ENCODE measurements around the gene MAPK14. TPM values are rescaled to one million over a fixed set of nuclear protein-coding genes. Genes with fewer than 3 reads are reported as not detected.

Gene MAPK14
- total RNA-seq, 1 donor from 2014 or later = 52.6 TPM

DNA sequence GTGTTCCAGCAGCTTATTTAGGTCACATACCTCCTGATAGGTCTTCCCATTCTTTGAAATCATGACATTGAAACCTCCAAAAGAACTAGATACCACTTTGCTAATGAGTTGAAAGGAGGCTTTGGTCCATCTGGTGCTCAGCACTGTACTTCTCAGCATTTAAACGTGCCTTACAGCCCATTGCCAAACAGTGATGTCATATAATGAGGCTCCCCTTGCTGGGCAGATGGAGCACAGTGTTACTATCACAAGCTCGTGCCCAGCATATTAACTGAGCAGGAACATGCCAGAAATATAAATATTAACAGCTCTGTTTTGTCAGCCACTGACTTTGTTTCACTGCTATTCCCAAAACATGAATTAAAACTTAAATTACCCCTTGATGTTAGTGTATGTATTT, 77.2 kb downstream of the MAPK14 start:
- DNase-seq = peak; percentile 68

DNA sequence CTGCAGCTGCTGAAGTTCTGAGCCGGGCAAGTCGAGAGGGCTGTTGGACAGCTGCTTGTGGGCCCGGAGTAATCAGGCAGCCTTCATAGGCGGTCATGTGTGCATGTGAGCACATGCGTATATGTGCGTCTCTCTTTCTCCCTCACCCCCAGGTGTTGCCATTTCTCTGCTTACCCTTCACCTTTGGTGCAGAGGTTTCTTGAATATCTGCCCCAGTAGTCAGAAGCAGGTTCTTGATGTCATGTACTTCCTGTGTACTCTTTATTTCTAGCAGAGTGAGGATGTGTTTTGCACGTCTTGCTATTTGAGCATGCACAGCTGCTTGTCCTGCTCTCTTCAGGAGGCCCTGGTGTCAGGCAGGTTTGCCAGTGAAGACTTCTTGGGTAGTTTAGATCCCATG, 81.5 kb downstream of the MAPK14 start:
- no peak for DNase-seq

DNA sequence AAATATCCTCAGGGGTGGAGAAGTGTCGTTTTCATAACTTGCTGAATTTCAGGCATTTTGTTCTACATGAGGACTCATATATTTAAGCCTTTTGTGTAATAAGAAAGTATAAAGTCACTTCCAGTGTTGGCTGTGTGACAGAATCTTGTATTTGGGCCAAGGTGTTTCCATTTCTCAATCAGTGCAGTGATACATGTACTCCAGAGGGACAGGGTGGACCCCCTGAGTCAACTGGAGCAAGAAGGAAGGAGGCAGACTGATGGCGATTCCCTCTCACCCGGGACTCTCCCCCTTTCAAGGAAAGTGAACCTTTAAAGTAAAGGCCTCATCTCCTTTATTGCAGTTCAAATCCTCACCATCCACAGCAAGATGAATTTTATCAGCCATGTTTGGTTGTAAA, 82.4 kb downstream of the MAPK14 start:
- no peak for DNase-seq

DNA sequence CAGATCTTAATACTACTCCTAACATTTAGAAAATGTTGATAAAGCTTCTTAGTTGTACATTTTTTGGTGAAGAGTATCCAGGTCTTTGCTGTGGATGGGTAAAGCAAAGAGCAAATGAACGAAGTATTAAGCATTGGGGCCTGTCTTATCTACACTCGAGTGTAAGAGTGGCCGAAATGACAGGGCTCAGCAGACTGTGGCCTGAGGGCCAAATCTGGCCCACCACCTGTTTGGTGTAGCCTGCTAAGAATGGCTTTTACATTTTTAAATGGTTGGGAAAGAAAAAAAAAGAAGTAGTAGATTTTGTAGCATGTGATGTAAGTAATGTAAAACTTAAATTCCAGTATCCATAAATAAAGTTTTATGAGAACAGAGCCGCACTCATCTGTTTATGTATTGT, 83.3 kb downstream of the MAPK14 start:
- no peak for DNase-seq

DNA sequence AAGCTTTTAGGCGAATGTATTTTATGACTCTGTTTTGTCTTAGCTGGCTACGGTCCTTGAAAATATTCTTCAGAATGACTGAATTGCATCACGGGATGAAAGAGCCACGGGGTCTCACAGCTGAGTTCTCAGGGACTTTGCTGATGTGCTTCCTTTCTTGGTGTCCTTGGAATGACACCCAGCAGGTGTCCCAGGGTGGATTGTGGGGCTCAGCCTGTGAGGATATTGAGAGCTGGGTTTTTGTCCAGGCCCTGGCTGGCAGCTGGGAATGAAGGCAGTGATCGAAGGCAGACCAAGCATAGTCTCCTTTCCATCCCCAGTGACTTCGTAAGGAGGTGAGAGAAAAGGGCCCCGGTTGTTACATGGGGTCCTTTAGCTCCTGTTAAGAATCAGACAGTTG, 83.9 kb downstream of the MAPK14 start:
- DNase-seq = no peak

DNA sequence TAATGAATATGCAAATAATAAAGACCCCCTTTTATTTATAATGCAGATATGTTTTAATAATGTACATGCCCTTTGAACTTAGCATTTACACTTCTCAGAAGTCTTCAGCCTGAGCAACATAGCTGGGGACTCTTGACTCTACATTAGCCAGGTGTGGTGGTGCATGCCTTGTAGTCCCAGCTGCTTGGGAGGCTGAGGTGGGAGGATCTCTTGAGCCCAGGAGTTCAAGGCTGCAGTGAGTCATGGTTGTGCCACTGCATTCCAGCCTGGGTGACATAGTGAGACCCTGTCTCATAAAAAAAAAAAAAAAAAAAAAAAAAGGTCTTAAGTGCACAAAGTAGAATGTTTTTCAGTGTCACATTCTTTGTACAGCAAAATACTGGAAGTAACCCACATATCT, 85.4 kb downstream of the MAPK14 start:
- DNase-seq = no peak

DNA sequence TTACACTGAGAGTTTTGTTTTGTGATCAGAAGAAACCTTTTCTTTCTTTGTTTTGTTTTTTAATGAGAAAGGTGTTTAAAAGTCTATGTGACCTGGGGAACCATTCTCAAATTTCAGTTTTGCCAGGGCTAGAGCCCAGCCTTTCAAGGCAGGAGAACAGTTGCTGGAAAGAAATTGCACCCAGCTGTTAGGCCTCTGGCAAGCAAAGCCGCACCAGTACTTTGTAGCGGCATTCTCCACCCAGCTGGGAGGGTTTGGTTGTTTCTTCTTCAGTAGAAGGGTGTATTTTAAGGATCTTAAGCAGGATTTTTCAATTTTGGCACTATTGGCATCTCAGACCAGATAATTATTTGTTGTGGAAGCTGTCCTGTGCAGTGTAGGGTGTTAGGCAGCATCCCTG, 86.1 kb downstream of the MAPK14 start:
- no peak for DNase-seq

DNA sequence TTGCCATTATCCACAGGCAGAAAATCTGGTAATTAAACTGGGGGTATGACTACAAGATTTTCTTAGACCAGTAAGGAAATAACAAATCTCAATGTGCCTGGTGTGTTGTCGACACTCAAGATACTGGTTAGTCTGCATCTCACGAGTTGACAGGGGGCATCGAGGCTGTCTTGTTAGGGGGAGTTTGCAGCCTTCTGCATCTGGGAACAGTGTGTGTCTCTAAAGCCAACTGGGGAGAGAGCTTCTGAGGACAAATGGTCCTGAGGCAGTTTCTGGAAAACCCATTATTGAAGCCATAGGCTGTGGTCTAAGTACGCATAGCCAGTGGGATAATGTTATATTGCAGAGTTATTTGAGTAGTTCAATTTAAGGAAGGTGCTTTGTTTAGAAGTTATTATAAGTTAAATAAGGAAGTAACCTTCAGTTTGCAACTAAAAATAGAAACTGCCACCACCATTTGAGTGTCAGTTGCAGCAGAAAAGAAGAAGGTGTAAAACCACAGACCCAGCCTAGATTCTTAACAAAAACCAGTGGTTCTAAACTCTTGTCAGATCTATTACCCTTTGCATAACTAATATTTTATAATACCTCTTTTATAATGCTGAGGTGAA, 87.3 kb downstream of the MAPK14 start:
- DNase-seq = no peak

DNA sequence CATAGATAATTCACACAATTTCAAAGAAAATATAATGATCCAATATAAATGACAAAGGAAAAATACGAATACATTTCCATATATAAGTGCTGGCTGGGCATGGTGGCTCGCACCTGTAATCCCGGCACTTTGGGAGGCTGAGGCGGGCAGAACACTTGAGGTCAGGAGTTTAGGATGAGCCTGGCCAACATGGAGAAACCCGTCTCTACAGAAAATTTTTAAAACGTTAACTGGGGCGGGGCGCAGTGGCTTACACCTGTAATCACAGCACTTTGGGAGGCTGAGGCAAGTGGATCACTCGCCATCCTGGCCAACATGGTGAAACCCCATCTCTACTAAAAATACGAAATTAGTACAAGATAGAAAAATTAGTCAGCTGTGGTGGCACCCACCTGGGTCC, 87.8 kb downstream of the MAPK14 start:
- DNase-seq = no peak

DNA sequence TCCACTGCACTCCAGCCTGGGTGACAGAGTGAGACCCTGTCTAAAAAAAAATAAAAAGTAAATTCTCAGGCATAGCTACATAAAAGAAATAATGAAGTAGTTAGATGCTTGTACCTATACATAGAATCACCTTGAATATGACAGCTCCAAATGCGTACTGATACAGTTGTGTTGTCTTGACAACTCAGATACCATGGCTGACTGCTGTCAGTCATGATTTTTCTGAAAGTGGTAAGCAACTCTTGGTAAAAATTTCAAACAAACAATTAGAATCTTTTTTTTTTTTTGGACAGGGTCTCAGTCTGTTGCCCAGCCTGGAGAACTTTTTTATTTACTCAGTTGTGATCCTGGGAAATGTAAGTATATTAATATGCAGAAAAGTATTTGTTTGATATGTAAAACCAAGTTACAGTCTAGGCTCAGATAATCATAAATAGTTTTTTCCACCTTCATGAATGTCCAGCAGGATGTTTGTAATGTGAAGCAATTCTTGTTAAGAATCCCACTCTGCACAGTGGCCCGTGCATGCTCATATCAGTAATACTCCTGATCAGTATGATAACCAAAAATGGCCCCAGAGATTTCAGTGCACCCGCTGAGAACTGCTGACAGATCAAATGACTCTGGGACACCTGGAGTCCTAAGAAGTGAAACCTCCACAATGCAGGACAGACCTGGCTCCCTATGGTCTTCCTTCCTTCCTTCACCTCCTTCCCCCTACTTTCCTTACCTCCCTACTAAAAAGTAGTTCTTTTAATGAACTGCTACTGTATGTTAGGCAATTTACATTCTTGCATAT, 88.7 kb downstream of the MAPK14 start:
- DNase-seq = no peak

DNA sequence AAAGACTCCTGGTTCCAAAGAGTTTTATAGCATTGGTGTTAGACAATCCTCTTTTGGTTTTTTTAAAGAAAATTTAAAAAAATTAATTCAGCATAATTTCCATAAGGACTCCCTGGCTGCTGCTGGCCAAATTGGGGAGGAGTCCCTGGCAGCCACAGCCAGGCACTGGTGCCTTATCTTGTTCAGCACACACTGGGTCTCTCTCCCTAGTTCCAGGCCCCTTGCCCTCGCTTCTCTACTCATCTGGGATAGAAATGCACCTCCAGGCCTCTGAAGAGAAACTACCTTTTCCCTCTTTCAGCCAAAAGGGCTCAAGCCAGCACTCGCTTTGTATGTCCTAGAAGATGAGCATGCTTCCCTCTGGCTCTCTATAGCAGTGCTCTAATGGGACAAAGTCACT, 89.3 kb downstream of the MAPK14 start:
- DNase-seq = no peak

DNA sequence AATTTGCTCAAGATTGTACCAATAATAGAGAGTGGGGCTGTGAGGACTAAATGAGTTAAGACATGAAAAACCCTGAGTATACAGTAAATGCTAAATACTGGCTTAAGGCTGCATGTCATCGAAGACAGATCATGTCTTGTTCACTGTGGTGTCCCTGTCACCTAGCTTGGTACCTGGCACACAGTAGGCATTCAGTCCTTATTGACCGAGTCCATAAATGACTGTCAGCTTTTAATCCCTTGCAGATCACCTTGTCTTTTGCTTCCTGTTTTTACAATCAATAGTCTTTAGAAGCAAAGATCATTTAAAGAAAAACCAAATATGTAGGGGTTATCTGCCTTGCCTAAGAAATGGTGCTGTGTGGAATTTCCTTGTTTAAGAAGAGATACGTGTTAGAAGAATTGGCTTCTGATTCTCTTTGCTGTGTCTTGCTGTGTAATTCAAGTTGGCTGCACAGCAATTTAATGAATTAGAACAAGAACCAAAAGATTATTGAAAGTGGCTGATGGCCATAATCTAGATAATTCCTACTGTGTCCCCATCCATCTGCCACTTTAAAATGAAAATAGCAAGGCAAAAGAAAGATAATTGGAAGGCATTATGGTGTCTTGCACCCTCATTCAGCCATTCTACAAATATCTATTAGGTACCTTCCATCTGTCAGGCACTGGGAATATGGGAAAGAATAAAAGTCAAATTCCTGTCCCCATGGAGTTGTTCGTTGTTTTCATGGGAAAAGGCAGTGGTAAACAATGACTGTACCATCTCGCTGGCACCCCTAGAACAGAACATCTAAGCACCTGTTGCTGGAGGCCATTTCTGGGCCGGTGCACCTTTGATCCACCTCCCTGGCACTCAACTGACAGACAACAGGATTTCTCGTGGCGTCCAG, 90.3 kb downstream of the MAPK14 start:
- DNase-seq = no peak

DNA sequence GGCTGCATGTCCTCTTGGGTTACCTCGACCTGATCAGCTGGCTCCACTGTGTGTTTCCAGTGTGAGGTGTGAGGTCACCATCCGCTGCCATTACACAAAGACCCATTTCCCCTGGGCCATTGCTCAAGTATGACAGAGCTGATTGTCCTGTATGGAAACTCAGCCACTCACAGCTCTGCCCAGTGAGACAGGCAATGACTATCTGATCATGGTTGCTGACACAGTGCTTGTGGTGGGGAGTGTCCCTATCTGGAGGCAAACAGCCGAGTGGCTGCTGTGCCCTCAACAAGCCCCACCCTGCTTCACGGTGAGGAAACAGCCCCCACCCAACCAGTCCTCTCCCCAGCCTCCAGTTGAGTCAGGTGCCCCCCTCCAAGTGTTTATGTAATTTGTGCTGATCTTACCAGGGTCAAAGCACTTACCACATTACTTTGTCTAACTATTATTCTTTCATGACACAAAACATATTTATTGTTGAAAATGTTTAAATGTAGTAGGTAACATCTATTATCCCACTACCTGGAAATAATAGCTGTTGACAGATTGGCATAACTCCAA, 91.0 kb downstream of the MAPK14 start:
- DNase-seq = no peak

DNA sequence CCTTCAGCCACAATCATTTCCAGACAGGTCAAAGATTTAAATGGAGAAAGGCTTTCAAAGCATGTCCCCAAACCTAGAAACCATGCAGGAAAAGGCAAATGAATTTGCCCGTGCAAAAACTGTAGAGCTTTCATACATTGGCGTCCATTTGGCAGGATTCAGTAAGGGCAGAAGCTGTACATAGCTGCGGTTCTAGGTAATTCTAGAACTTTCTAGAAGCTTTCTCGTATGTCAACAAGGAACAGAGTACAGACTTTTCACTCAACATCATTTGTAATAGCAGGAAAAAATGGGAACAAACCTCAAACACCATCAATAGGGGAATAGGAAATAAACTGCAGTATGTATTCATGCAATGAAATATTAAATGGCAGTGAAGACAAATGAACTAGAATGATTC, 91.6 kb downstream of the MAPK14 start:
- no peak for DNase-seq

DNA sequence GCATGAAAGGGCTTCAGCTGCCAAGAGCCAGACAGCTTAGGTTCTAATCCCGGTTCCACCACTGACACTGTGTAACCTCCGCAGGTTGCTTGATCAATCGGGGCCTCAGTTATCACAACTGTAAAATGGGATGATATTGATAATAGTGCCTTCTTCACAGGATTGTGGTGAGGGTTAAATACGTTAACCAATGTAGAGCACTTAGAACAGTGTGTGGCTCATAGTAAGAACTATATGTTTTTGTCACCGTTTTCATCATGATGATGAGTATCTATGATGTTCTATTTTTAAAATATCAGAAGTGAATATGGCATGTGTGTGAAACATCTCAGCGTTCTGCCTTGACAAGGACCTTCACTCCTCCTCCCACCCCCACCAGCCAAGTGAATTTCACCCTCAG, 92.4 kb downstream of the MAPK14 start:
- no peak for DNase-seq

DNA sequence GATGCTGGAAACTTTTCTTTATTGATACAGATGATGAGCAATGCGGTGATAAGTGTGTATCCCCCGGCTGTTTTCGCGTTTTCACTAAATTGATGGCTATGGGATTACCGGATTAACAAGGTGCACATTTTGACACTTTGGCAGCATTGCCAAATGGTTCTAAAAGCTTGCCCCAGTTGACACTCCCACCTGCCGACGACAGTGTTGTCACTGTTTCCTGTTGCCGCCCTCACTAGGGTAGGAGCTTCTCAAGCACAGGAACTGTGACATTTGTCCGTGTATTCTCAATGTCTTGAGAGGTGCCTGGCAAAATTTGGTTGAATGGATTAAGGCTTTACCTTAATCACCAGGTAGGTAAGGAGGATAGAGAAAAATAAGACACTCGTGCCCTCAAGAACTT, 92.9 kb downstream of the MAPK14 start:
- no peak for DNase-seq

DNA sequence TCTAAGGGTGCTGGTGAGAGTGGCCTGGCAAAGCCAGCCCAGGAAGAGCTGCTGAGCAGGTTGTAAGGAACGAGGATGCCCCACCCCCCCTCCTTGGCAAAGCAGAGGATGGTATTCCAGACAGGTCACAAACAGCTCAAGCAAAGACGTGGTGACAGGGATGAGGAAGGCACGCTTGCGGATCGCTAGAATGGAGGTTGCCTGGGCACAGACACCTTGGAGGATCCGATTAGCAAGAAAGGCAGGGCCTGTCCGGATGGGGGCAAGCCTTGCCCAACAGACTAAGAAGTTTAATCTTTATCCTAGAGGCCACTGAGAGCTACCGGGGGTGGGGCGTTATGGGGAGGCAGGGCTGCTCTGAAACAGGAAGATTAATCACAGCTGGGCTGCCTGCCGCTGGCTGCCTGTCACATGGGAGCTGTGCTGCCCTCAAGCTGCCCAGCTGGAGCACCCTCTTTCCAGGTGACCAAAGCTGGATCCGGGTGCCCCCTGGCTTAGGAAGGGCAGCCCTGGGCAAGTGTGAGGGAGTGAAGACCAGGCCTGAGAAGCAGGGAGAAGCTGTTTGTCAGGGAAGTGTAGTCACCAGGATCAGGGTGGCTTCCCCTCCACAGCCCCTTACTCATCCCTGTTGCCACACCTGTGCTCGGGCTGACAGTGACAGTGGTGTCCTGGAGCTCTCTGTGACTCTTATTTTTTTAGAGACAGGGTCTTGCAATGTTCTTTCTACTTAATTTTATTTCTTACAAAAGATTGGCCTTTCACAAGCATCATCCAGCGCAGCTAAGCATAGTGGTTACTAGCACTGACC, 93.6 kb downstream of the MAPK14 start:
- no peak for DNase-seq

DNA sequence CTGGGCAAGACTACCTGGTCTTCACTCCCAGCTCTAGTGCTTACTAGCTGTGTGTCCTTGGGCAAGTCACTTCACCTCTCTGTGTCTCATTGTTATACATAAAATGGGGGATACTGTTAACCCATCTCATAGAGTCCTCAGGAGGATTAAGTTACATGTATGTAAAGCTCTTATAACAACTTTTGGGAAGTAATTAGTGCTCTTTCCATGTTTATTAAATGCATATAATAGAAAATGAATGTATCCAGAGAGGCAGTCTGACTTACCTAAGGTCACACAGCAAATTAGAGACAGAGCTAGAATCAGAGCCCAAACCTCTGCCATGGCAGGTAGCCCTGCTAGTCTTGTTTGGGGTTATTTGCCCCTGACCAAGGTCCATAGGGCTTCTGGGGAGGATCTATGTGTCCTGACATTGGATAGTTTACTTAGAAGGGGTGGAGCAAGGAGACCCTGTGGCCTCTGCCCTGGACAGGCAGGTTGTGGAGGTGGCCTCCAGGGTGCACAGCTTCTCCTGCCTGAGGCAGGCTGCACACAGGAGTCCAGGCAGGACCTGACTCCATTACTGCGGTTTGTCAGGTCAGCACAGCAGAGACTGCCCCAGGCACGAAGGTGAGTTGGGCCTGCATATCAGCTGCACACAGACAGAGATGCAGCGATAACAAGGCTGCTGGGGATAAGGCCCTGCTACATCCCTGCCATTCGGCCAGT, 94.3 kb downstream of the MAPK14 start:
- no peak for DNase-seq

DNA sequence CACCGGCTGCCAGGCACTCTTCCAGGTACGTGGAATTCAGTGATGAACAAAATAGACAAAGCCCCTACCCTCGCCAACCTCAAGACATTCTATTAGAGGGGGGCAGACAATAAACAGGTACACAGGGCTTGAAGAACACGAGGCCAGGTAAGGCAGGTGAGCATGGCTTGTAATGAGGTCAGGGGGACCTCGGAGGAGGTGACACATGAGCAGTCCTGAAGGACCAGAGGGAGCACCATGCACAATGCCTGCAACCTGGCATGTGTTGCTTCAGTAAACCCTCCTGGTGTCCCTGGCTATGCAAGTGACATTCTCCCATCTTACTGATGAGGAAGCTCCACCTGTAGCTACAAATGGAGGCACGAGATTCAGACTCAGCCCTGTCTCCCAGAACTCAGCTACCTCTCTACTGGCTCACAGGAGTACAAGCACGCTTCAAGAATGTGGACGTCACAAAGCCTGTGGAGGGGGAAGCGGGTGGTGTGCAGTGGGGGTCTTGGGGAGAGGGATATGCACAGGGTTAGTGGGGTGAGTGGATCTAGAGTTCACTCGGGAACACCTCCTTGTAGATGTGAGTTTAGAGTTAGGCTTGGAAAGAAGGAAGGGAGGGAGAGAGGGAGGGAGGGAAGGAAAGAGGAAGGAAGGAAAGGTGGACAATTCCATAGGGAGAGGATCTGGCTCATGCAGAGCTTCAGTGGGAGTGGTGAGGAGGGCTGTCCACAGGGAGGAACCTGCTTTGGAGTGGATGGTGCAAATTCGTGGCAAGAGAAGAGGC, 95.1 kb downstream of the MAPK14 start:
- no peak for DNase-seq

Measured in skin of body (tissue), 2 donors.